ENCODE results near the gene DNAJC17.

GRCh38 chr15:40766194-40766815 is 41.0 kb downstream of the DNAJC17 start:
- no peak for TF ChIP-seq POLR2A (IDR thresholded peaks at IDR 0.05; ENCODE audit: borderline replicate concordance, extremely low read depth, insufficient read depth, insufficient read length)
- TF ChIP-seq YY1 (IDR thresholded peaks at IDR 0.05; ENCODE audit: extremely low read depth, insufficient replicate concordance, low read depth, low read length): no peak
- TF ChIP-seq CTCF (IDR thresholded peaks at IDR 0.05 in 2 of 3, conservative IDR thresholded peaks at IDR 0.05 in 1 of 3; ENCODE audit: borderline replicate concordance in 1 of 3, insufficient read depth in 1 of 3, low read depth in 2 of 3, low read length in 2 of 3): no peak
- TF ChIP-seq EZH2phosphoT487 (IDR thresholded peaks at IDR 0.05; ENCODE audit: borderline replicate concordance): no peak
- no peak for TF ChIP-seq REST (IDR thresholded peaks at IDR 0.05; ENCODE audit: low read depth)
- TF ChIP-seq JUND (IDR thresholded peaks at IDR 0.05): no peak
- TF ChIP-seq POLR2AphosphoS5 (IDR thresholded peaks at IDR 0.05; ENCODE audit: low read depth, low read length): no peak
- TF ChIP-seq SP1 (IDR thresholded peaks at IDR 0.05; ENCODE audit: low read depth): no peak
- no peak for TF ChIP-seq ZFX (IDR thresholded peaks at IDR 0.05)
- no peak for TF ChIP-seq ELF1 (IDR thresholded peaks at IDR 0.05; ENCODE audit: borderline replicate concordance, low read depth)
- no peak for TF ChIP-seq EZH2 (IDR thresholded peaks at IDR 0.05)

Measured in HCT116 (cell line).